WI38 (cell line): ENCODE measurements around the gene TBC1D5.

Source experiments
- H3K4me3 ChIP-seq: 2 replicates; pipeline ENCODE4 v1.5.1; 2011; ENCODE audit warnings: low read depth, mild to moderate bottlenecking, control low read depth, low read length
- CTCF ChIP-seq: IDR thresholded peaks from 2 replicates; pipeline ENCODE4 v1.5.1; 2012; ENCODE audit warnings: low read depth, mild to moderate bottlenecking, control low read depth, low read length

TBC1D5 gene

GRCh38 chr3:17373304-17373703, 369.1 kb downstream of the TBC1D5 start:
- no peak for TF ChIP-seq CTCF

GRCh38 chr3:17372362-17373210, 369.8 kb downstream of the TBC1D5 start:
- H3K4me3 ChIP-seq: no peak overlapping the region
- no peak for TF ChIP-seq CTCF

More at GRCh38 chr3:17373304-17373703, 369.1 kb downstream of the TBC1D5 start:
- no peak overlapping the region for H3K4me3 ChIP-seq

GRCh38 chr3:17369973-17370372, 372.5 kb downstream of the TBC1D5 start:
- no peak overlapping the region for H3K4me3 ChIP-seq
- TF ChIP-seq CTCF: no peak

- H3K4me3 ChIP-seq: no peak overlapping the region
- no peak for TF ChIP-seq CTCF
These were observed 375.3 kb downstream of the TBC1D5 start for GRCh38 chr3:17367171-17367570.

- H3K4me3 ChIP-seq: no peak overlapping the region
- TF ChIP-seq CTCF: no peak
These were observed 381.4 kb downstream of the TBC1D5 start for GRCh38 chr3:17360991-17361390.

- TF ChIP-seq CTCF: no peak
- H3K4me3 ChIP-seq: no peak overlapping the region
These were observed 382.5 kb downstream of the TBC1D5 start for GRCh38 chr3:17359911-17360310.

- H3K4me3 ChIP-seq: no peak overlapping the region
- no peak for TF ChIP-seq CTCF
These were observed 385.3 kb downstream of the TBC1D5 start for GRCh38 chr3:17357035-17357710.
